ENCODE data around the gene WWOX.

Gene WWOX

DNA sequence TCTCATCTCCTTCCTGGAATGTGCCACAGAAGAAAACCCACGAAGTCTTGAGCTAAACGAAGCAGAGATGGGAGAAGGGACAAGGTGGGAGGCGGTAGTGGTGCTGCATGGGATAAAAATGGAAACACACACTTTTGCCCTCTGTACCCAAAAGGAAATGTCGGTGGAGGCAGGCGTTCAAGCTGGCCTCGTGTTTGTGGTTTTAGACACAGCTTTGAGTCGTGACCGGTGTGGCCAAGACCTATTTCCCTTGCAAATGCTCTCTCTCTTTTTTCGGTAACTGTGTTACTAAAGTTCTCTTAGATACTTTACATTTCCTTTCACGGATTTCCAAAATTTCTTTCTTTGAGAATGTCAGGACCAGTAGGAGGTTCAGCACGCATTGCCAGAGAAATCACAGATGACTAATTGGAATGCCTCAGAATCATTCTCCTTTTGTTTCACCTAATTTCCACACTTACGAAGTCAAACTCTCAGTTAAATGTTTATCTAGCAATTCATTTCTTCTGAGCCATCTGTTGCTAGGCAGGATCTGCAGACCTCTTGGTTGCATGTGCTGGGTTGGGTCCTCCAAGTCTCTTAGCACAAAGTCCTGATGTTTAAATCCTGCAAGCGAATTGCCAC lies 1088.8 kb downstream of the WWOX start:
- Histone ChIP-seq H3K27ac (ENCODE audit: low read length) (no peak overlapping the region), H3K79me2 (ENCODE audit: insufficient read depth, low read length) (no peaks in the 10 kb centered on the region), H3K4me3 (ENCODE audit: low read depth in 1 of 2, low read length in 2 of 2) (no peak overlapping the region), H3K9me3 (ENCODE audit: insufficient read depth, low read length, severe bottlenecking) (no peaks in the 10 kb centered on the region), H3K4me1 (ENCODE audit: insufficient read depth, low read length) (peaks cover 27% of the 10 kb centered on the region), H3K36me3 (ENCODE audit: insufficient read depth, low read length) (no peaks in the 10 kb centered on the region), H2AFZ (ENCODE audit: low read depth, low read length) (no peak overlapping the region), H3K4me2 (ENCODE audit: insufficient read depth, low read length) (no peak overlapping the region), H3K27me3 (ENCODE audit: insufficient read depth, low read length, poor library complexity) (no peaks in the 10 kb centered on the region), H4K20me1 (ENCODE audit: insufficient read depth, low read length) (no peaks in the 10 kb centered on the region), H3K9ac (ENCODE audit: low read depth, low read length) (no peak overlapping the region)
- DNase-seq (no peak), ATAC-seq (ENCODE audit: insufficient read depth, low read depth) (no peak)
- TF ChIP-seq EZH2 (IDR thresholded peaks at IDR 0.05; ENCODE audit: borderline replicate concordance, low read depth, low read length, severe bottlenecking) (no peak), CTCF (IDR thresholded peaks at IDR 0.05; ENCODE audit: borderline replicate concordance, extremely low read depth, low read length, poor library complexity, severe bottlenecking) (no peak)

DNA sequence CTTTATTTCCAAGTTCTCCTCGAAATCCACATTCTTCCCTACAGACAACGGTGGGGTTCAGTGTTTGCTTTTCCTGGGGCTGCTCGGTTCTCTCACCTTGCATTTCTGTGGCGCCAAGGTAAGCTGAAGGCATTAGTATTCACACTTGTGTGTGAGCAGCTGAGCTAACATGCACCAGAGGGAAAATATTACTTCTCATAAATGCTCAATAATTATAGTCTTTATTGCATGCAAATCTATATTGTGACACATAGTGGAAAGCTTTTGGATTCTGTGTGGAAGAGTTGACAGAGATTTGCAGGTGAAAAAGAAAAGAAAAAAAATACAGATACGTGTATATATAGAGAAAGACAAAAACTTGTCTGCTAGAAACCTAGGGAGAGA lies 1089.3 kb downstream of the WWOX start:
- Histone ChIP-seq H4K20me1 (ENCODE audit: insufficient read depth, low read length) (no peaks in the 10 kb centered on the region), H3K9me3 (ENCODE audit: insufficient read depth, low read length, severe bottlenecking) (no peaks in the 10 kb centered on the region), H3K4me1 (ENCODE audit: insufficient read depth, low read length) (peaks cover 27% of the 10 kb centered on the region), H3K27ac (ENCODE audit: low read length) (no peak overlapping the region), H3K79me2 (ENCODE audit: insufficient read depth, low read length) (no peaks in the 10 kb centered on the region), H3K9ac (ENCODE audit: low read depth, low read length) (no peak overlapping the region), H3K4me3 (ENCODE audit: low read depth in 1 of 2, low read length in 2 of 2) (no peak overlapping the region), H2AFZ (ENCODE audit: low read depth, low read length) (no peak overlapping the region), H3K27me3 (ENCODE audit: insufficient read depth, low read length, poor library complexity) (no peaks in the 10 kb centered on the region), H3K36me3 (ENCODE audit: insufficient read depth, low read length) (no peaks in the 10 kb centered on the region), H3K4me2 (ENCODE audit: insufficient read depth, low read length) (no peak overlapping the region)
- ATAC-seq (ENCODE audit: insufficient read depth, low read depth) (no peak), DNase-seq (no peak)
- TF ChIP-seq EZH2 (IDR thresholded peaks at IDR 0.05; ENCODE audit: borderline replicate concordance, low read depth, low read length, severe bottlenecking) = no peak
- no peak for TF ChIP-seq CTCF (IDR thresholded peaks at IDR 0.05; ENCODE audit: borderline replicate concordance, extremely low read depth, low read length, poor library complexity, severe bottlenecking)

DNA sequence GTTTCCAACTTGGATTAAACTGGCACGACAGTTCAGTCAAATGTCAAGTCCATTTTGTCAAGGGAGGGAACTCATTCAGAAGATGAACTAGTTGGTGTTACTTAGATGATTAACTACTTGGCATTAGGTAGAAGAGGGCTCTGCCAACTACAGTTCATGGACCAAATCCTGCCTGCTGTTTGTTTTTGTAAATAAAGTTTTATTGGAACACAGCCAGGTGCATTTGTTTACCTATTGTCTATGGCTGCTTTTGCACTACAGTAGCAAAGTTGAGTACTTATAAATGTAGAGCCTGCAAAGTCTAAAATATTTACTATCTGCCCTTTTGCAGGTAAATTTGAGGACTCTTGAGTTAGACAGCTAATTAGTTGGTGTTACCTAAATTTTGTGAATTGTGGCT lies 1091.1 kb downstream of the WWOX start:
- no peaks in the 10 kb centered on the region for H4K20me1 ChIP-seq (ENCODE audit: insufficient read depth, low read length)
- TF ChIP-seq CTCF (IDR thresholded peaks at IDR 0.05; ENCODE audit: borderline replicate concordance, extremely low read depth, low read length, poor library complexity, severe bottlenecking) (no peak), EZH2 (IDR thresholded peaks at IDR 0.05; ENCODE audit: borderline replicate concordance, low read depth, low read length, severe bottlenecking) (no peak)

More for the DNA sequence above, 1091.1 kb downstream of the WWOX start:
- H3K4me2 ChIP-seq (ENCODE audit: insufficient read depth, low read length) = no peak overlapping the region
- H3K27ac ChIP-seq (ENCODE audit: low read length) = no peak overlapping the region
- H3K9me3 ChIP-seq (ENCODE audit: insufficient read depth, low read length, severe bottlenecking) = no peaks in the 10 kb centered on the region
- no peak overlapping the region for H2AFZ ChIP-seq (ENCODE audit: low read depth, low read length)
- ATAC-seq (ENCODE audit: insufficient read depth, low read depth) (no peak), DNase-seq (no peak)
- peaks cover 19% of the 10 kb centered on the region for H3K4me1 ChIP-seq (ENCODE audit: insufficient read depth, low read length)
- H3K79me2 ChIP-seq (ENCODE audit: insufficient read depth, low read length) = no peaks in the 10 kb centered on the region
- no peak overlapping the region for H3K9ac ChIP-seq (ENCODE audit: low read depth, low read length)
- no peak overlapping the region for H3K4me3 ChIP-seq (ENCODE audit: low read depth in 1 of 2, low read length in 2 of 2)
- no peaks in the 10 kb centered on the region for H3K36me3 ChIP-seq (ENCODE audit: insufficient read depth, low read length)
- H3K27me3 ChIP-seq (ENCODE audit: insufficient read depth, low read length, poor library complexity) = no peaks in the 10 kb centered on the region
